HFFc6 (cell line): ENCODE results near the gene PLAGL2. TPM values are rescaled to one million over a fixed set of nuclear protein-coding genes. Genes with fewer than 3 reads are reported as not detected.

Source experiments
- DNase-seq: peaks from one replicate; pipeline ENCODE4 v3.0.0-alpha.2; 2018
- H3K27ac Mint-ChIP-seq: 2 replicates; pipeline ENCODE4 v1.8.0; 2020; ENCODE audit warnings: mild to moderate bottlenecking, mixed read lengths
- H3K27me3 Mint-ChIP-seq: 2 replicates; pipeline ENCODE4 v1.8.0; 2021; ENCODE audit warnings: mild to moderate bottlenecking, moderate library complexity, mixed read lengths; ENCODE audit not compliant: insufficient read depth
- H3K36me3 Mint-ChIP-seq: 2 replicates; pipeline ENCODE4 v1.8.0; 2021; ENCODE audit warnings: low read depth, mixed read lengths
- H3K4me1 Mint-ChIP-seq: 2 replicates; pipeline ENCODE4 v1.8.0; 2020; ENCODE audit warnings: low read depth, mixed read lengths
- H3K4me3 Mint-ChIP-seq: 2 replicates; pipeline ENCODE4 v1.8.0; 2020; ENCODE audit warnings: mild to moderate bottlenecking, moderate library complexity, mixed read lengths
- H3K9me3 Mint-ChIP-seq: 2 replicates; pipeline ENCODE4 v1.8.0; 2020; ENCODE audit warnings: mild to moderate bottlenecking, mixed read lengths
- total RNA-seq, 6 experiments: library from RNA; stranded (reverse); fragmentation: NEBNext Ultra II Directional; extraction: Animal tissue kit (Norgen Biotek cat#: 25700); gene quantifications; 2 replicates in 1 of 6; 3 replicates in 5 of 6; pipeline ENCODE4 v1.2.3, GENCODE V29; 2021
- TF ChIP-seq, protein P1 (sequence below): fragments of 200-600 bp; sonication (generic); IDR thresholded peaks from 2 replicates; pipeline ENCODE4 v1.5.0; 2021; ENCODE audit warnings: antibody characterized with exemption, mild to moderate bottlenecking

The PLAGL2 gene
- total RNA-seq, 6 experiments from 2014 or later, result 8.5 to 11.1 (median 9.5) TPM

DNA sequence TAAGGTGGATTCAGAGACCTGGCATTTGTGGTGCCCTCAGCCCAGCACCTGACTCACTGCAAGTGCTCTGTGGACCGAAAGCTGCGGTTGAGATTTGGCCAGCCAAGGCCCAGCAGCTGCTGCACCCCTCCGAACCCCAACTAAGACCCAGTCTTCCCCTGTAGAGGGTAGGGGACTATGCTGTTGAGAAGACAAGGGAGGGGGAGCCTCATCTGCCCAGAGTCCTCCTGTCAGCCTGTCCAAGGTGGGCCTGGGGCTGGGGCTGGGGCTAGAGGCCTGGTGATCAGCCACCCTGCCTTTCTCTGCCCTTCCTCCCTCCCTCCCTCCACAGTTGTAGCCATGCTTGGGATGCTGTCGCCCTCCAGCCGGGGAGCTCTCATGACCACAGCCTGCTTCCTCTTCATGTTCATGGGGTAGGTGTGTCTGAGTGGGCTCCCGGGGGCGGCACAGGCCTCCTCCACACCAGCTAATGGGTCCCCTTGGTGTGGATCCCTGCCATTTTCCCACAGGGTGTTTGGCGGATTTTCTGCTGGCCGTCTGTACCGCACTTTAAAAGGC is 57.2 kb downstream of the PLAGL2 start:
- Mint-ChIP-seq H3K36me3 (peaks cover 31% of the 10 kb centered on the region), H3K4me3 (no peak overlapping the region), H3K4me1 (peaks cover 10% of the 10 kb centered on the region), H3K27me3 (no peaks in the 10 kb centered on the region; the same call in 1 of the 2 replicates), H3K27ac (no peak overlapping the region), H3K9me3 (no peaks in the 10 kb centered on the region)
- TF ChIP-seq, protein P1, sequence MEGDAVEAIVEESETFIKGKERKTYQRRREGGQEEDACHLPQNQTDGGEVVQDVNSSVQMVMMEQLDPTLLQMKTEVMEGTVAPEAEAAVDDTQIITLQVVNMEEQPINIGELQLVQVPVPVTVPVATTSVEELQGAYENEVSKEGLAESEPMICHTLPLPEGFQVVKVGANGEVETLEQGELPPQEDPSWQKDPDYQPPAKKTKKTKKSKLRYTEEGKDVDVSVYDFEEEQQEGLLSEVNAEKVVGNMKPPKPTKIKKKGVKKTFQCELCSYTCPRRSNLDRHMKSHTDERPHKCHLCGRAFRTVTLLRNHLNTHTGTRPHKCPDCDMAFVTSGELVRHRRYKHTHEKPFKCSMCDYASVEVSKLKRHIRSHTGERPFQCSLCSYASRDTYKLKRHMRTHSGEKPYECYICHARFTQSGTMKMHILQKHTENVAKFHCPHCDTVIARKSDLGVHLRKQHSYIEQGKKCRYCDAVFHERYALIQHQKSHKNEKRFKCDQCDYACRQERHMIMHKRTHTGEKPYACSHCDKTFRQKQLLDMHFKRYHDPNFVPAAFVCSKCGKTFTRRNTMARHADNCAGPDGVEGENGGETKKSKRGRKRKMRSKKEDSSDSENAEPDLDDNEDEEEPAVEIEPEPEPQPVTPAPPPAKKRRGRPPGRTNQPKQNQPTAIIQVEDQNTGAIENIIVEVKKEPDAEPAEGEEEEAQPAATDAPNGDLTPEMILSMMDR, result no peak
- no peak for DNase-seq

DNA sequence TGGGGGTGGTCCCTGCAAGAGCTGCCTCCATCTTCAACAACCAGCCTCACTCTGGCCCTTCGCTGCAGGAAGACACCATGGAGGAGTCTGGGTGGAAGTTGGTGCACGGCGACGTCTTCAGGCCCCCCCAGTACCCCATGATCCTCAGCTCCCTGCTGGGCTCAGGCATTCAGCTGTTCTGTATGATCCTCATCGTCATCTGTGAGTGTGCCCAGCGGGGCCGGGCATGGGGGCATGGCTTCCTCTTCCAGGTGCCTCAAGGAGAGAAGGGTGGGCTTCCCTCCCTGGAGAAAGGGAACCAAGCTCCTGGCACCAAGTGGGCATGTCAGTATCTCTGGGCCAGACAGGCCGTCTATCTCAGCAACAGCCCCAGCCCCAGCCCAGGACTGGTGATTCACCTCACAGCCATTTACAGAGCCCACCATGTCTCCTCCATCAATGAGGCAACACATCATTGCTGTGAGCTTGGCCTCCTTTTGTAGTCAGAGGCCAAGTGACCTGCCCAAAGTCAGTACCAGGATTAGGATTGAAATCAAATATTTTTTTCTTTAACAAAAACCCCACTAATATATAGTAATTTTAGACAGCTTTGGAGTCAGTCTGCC is 57.9 kb downstream of the PLAGL2 start:
- Mint-ChIP-seq H3K4me3 (no peak overlapping the region), H3K36me3 (peaks cover 36% of the 10 kb centered on the region), H3K4me1 (peaks cover 3% of the 10 kb centered on the region), H3K9me3 (no peaks in the 10 kb centered on the region), H3K27me3 (no peaks in the 10 kb centered on the region; the same call in 1 of the 2 replicates), H3K27ac (no peak overlapping the region)
- no peak for DNase-seq
- TF ChIP-seq, protein P1, result no peak

DNA sequence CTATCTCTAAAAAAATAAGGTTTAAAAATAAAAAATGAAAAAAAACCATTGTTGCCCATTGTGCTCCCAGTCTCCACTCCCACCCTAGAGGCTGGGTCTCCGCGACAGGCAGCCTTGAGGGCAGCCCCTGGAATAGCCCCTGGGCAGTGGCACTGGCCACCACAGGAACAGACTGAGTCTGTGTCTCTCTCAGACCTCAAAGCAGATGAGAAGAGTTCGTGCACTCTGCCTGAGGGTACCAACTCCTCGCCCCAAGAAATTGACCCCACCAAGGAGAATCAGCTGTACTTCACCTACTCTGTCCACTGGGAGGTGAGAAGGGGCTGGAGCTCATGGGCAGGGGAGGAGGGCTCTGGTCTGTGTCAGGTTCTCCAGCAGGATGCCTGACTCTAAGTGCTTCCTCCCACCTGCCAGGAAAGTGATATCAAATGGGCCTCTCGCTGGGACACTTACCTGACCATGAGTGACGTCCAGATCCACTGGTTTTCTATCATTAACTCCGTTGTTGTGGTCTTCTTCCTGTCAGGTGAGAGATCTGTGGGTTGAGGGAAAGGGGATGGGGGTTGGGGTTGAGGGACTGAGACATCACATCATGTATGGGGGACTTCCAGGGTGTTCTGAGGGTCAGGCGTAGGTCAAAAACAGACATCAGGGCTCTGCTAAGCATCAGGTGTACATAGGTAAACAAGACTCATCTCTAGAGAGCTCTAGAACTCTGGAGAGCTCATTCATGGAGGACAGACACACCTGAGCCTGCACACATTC is 62.5 kb downstream of the PLAGL2 start:
- peaks cover 2% of the 10 kb centered on the region for H3K27me3 Mint-ChIP-seq
- no peak overlapping the region for H3K4me3 Mint-ChIP-seq
- H3K36me3 Mint-ChIP-seq, result peaks cover 48% of the 10 kb centered on the region
- no peaks in the 10 kb centered on the region for H3K4me1 Mint-ChIP-seq
- DNase-seq, result no peak
- TF ChIP-seq, protein P1, result no peak
- no peak overlapping the region for H3K27ac Mint-ChIP-seq
- no peaks in the 10 kb centered on the region for H3K9me3 Mint-ChIP-seq

- Mint-ChIP-seq H3K27me3 (peaks cover 2% of the 10 kb centered on the region), H3K36me3 (peaks cover 60% of the 10 kb centered on the region), H3K4me1 (no peaks in the 10 kb centered on the region), H3K9me3 (no peaks in the 10 kb centered on the region), H3K27ac (no peak overlapping the region), H3K4me3 (no peak overlapping the region)
- TF ChIP-seq, protein P1, result no peak
- DNase-seq, result no peak
Observed at GRCh38 chr20:32142991-32143390, 64.6 kb downstream of the PLAGL2 start.

Other genes starting within 250 kb of the PLAGL2 start
- gene XKR7, start 239.6 kb downstream of the PLAGL2 start, total RNA-seq, result not detected
- not detected for gene CCM2L, start 197.3 kb downstream of the PLAGL2 start, total RNA-seq
- gene HCK, start 155.5 kb downstream of the PLAGL2 start, total RNA-seq, result not detected
- 10 to 100 TPM; 54.8 to 73.9 (median 60.7) TPM for gene TM9SF4, start 98.0 kb downstream of the PLAGL2 start, total RNA-seq
- gene POFUT1, start 137 bp upstream of the PLAGL2 start, total RNA-seq, result 10 to 100 TPM; 64.1 to 83.7 (median 74.6) TPM
- 10 to 100 TPM; 29.9 to 33.7 (median 31.9) TPM for gene KIF3B, start 69.9 kb upstream of the PLAGL2 start, total RNA-seq
- gene ASXL1, start 150.6 kb upstream of the PLAGL2 start, total RNA-seq, result 10 to 100 TPM; 49.0 to 62.4 (median 54.4) TPM